Measurements from ENCODE around the gene ADARB1.
A peak's percentile ranks its signal among the peaks of the same experiment; 100 is the strongest.

ADARB1 gene

DNA sequence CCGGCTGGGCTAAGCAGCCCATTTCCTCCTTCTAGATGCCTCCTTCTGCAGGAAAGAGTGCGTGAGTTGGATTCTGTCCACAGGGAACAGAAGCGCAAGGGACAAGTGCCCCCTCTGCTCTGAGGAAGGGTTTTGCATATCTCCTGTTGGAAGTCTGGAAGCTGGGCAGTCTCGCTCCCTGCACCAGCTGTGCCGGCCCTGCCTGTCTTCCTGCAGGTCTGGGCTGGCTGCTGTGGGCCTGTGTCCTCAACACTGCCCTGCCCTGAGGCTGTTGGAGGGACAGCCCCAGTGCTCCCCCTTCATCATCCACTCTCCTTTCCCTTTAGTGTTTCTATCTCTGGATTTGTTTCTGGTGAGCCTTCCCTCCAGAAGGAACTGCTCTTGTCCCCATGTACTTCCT is 21.8 kb downstream of the ADARB1 start:
- TF ChIP-seq ZC3H10 (CRISPR knock-in tag; IDR thresholded peaks at IDR 0.05): no peak
- TF ChIP-seq GLIS3 (CRISPR knock-in tag; IDR thresholded peaks at IDR 0.05): no peak
- no peak for TF ChIP-seq SNAI2 (CRISPR knock-in tag; IDR thresholded peaks at IDR 0.05)
- ATAC-seq: no peak

DNA sequence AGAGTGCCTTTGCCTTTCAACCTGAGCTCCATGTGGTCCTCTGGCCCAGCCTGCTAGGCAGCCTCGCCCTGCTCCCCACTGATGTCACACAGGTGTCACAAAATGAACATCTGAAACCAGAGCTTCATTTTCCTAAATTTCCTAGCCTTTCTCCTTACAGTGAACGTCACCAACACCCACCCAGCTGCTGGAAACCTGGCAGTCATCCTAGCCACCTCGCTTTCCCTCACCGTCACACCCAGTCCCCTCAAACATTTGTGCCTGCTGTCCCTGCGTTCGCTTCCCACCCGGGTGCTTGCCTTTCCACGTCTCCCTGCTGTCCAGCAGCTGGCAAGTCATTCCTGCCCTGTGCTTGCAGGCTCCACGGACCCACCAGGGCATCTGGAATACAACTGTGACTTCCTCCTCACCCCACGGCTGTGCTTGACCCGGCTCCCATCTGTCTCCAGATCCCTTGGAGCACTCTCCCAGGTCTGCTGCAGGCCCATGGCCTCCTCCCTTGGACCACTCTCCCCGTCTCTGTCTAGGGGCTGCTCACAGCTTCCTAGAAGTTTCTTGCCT is 23.5 kb downstream of the ADARB1 start:
- ATAC-seq: no peak

DNA sequence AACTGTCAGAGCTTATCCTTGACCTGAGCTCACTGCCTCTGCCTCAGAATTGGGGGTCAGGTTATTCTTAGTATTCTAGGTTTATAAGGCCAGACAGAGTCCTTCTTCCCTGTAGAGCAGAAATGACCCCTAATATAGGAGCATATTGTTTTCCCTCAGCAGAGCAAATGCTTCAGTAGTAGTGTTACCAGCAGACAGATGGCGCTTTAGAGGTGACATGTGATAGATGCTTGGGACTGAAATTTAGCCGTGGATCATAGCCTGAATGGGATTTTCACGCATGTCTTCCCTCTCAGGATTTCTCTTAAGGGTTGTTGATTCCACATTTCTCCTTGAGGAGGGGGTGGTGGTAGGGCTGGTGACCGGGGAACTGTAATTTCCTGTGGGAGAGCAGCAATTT is 24.5 kb downstream of the ADARB1 start:
- TF ChIP-seq RARB (CRISPR knock-in tag; IDR thresholded peaks at IDR 0.05) (no peak), ZNF70 (CRISPR knock-in tag; IDR thresholded peaks at IDR 0.05) (no peak), ZNF565 (CRISPR knock-in tag; conservative IDR thresholded peaks at IDR 0.05; ENCODE audit: low read depth) (no peak), ESRRG (CRISPR knock-in tag; IDR thresholded peaks at IDR 0.05) (no peak), BACH2 (CRISPR knock-in tag; IDR thresholded peaks at IDR 0.05; ENCODE audit: borderline replicate concordance) (no peak), ZFP3 (CRISPR knock-in tag; IDR thresholded peaks at IDR 0.05) (no peak), ZFP30 (CRISPR knock-in tag; IDR thresholded peaks at IDR 0.05) (no peak)
- TF ChIP-seq, protein P1, sequence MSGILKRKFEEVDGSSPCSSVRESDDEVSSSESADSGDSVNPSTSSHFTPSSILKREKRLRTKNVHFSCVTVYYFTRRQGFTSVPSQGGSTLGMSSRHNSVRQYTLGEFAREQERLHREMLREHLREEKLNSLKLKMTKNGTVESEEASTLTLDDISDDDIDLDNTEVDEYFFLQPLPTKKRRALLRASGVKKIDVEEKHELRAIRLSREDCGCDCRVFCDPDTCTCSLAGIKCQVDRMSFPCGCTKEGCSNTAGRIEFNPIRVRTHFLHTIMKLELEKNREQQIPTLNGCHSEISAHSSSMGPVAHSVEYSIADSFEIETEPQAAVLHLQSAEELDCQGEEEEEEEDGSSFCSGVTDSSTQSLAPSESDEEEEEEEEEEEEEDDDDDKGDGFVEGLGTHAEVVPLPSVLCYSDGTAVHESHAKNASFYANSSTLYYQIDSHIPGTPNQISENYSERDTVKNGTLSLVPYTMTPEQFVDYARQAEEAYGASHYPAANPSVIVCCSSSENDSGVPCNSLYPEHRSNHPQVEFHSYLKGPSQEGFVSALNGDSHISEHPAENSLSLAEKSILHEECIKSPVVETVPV (CRISPR knock-in tag; IDR thresholded peaks at IDR 0.05): no peak
- TF ChIP-seq, protein P2, sequence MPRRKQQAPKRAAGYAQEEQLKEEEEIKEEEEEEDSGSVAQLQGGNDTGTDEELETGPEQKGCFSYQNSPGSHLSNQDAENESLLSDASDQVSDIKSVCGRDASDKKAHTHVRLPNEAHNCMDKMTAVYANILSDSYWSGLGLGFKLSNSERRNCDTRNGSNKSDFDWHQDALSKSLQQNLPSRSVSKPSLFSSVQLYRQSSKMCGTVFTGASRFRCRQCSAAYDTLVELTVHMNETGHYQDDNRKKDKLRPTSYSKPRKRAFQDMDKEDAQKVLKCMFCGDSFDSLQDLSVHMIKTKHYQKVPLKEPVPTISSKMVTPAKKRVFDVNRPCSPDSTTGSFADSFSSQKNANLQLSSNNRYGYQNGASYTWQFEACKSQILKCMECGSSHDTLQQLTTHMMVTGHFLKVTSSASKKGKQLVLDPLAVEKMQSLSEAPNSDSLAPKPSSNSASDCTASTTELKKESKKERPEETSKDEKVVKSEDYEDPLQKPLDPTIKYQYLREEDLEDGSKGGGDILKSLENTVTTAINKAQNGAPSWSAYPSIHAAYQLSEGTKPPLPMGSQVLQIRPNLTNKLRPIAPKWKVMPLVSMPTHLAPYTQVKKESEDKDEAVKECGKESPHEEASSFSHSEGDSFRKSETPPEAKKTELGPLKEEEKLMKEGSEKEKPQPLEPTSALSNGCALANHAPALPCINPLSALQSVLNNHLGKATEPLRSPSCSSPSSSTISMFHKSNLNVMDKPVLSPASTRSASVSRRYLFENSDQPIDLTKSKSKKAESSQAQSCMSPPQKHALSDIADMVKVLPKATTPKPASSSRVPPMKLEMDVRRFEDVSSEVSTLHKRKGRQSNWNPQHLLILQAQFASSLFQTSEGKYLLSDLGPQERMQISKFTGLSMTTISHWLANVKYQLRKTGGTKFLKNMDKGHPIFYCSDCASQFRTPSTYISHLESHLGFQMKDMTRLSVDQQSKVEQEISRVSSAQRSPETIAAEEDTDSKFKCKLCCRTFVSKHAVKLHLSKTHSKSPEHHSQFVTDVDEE (CRISPR knock-in tag; IDR thresholded peaks at IDR 0.05): no peak
- TF ChIP-seq, protein P3, sequence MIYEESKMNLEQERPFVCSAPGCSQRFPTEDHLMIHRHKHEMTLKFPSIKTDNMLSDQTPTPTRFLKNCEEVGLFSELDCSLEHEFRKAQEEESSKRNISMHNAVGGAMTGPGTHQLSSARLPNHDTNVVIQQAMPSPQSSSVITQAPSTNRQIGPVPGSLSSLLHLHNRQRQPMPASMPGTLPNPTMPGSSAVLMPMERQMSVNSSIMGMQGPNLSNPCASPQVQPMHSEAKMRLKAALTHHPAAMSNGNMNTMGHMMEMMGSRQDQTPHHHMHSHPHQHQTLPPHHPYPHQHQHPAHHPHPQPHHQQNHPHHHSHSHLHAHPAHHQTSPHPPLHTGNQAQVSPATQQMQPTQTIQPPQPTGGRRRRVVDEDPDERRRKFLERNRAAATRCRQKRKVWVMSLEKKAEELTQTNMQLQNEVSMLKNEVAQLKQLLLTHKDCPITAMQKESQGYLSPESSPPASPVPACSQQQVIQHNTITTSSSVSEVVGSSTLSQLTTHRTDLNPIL (CRISPR knock-in tag; IDR thresholded peaks at IDR 0.05; ENCODE audit: low read depth): no peak
- peak; percentile 53; the same call in 2 of the 3 replicates for ATAC-seq

More for the DNA sequence above, 23.5 kb downstream of the ADARB1 start:
- TF ChIP-seq, protein P2 (CRISPR knock-in tag; IDR thresholded peaks at IDR 0.05): no peak
- TF ChIP-seq, protein P4, sequence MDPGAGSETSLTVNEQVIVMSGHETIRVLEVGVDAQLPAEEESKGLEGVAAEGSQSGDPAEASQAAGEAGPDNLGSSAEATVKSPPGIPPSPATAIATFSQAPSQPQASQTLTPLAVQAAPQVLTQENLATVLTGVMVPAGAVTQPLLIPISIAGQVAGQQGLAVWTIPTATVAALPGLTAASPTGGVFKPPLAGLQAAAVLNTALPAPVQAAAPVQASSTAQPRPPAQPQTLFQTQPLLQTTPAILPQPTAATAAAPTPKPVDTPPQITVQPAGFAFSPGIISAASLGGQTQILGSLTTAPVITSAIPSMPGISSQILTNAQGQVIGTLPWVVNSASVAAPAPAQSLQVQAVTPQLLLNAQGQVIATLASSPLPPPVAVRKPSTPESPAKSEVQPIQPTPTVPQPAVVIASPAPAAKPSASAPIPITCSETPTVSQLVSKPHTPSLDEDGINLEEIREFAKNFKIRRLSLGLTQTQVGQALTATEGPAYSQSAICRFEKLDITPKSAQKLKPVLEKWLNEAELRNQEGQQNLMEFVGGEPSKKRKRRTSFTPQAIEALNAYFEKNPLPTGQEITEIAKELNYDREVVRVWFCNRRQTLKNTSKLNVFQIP (CRISPR knock-in tag; IDR thresholded peaks at IDR 0.05; ENCODE audit: borderline replicate concordance, low read depth): no peak
- TF ChIP-seq ZC3H10 (CRISPR knock-in tag; IDR thresholded peaks at IDR 0.05) (no peak), BACH2 (CRISPR knock-in tag; IDR thresholded peaks at IDR 0.05; ENCODE audit: borderline replicate concordance) (no peak), ISL1 (CRISPR knock-in tag; IDR thresholded peaks at IDR 0.05) (no peak), ZNF565 (CRISPR knock-in tag; conservative IDR thresholded peaks at IDR 0.05; ENCODE audit: low read depth) (no peak), TCF4 (CRISPR knock-in tag; IDR thresholded peaks at IDR 0.05; ENCODE audit: borderline replicate concordance) (no peak), ESRRG (CRISPR knock-in tag; IDR thresholded peaks at IDR 0.05) (no peak), ZFP30 (CRISPR knock-in tag; IDR thresholded peaks at IDR 0.05) (no peak), ARNTL (CRISPR knock-in tag; IDR thresholded peaks at IDR 0.05; ENCODE audit: borderline replicate concordance, low read depth) (no peak), TOX (CRISPR knock-in tag; IDR thresholded peaks at IDR 0.05; ENCODE audit: borderline replicate concordance) (no peak), GLIS3 (CRISPR knock-in tag; IDR thresholded peaks at IDR 0.05) (no peak)
- TF ChIP-seq, protein P5, sequence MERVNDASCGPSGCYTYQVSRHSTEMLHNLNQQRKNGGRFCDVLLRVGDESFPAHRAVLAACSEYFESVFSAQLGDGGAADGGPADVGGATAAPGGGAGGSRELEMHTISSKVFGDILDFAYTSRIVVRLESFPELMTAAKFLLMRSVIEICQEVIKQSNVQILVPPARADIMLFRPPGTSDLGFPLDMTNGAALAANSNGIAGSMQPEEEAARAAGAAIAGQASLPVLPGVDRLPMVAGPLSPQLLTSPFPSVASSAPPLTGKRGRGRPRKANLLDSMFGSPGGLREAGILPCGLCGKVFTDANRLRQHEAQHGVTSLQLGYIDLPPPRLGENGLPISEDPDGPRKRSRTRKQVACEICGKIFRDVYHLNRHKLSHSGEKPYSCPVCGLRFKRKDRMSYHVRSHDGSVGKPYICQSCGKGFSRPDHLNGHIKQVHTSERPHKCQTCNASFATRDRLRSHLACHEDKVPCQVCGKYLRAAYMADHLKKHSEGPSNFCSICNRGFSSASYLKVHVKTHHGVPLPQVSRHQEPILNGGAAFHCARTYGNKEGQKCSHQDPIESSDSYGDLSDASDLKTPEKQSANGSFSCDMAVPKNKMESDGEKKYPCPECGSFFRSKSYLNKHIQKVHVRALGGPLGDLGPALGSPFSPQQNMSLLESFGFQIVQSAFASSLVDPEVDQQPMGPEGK (CRISPR knock-in tag; IDR thresholded peaks at IDR 0.05; ENCODE audit: borderline replicate concordance): no peak
